IMR-90 (cell line): ENCODE results near the gene SRGAP2C. TPM values are rescaled to one million over a fixed set of nuclear protein-coding genes. Genes with fewer than 3 reads are reported as not detected.
"Not testable (repeated sequence)": the region's sequence is repeated elsewhere in the genome, so short reads cannot be mapped to it uniquely, and the experiment has no call there.

ENCODE experiments used
- ATAC-seq: fragments of 200-7000 bp; cut with Tn5 transposase; 2 replicates; pipeline ENCODE4 v1.9.1; 2020; ENCODE audit warnings: low read depth, mild to moderate bottlenecking, moderate library complexity
- BruUV-seq: library from RNA; stranded (reverse); fragments of 400-500 nt; replicated peaks from 2 replicates; lab custom pipeline; 2021; lab: Mats Ljungman, UMichigan
- CTCF ChIA-PET: fragments of 300-600 bp; formaldehyde crosslinking; extraction: SDS; loops from one replicate; lab custom pipeline; 2021; ENCODE audit warnings: antibody characterized with exemption; lab: Yijun Ruan, JAX
- POLR2A ChIA-PET: fragments of 300-600 bp; sonication (Branson Sonifier 250); formaldehyde crosslinking; loops from one replicate; lab custom pipeline; 2022; ENCODE audit warnings: antibody characterized with exemption; ENCODE audit not compliant: unreplicated experiment; lab: Charles Lee
- DNase-seq: peaks from one replicate; pipeline ENCODE4 v3.0.0; 2013
- H2AFZ ChIP-seq: replicated peaks from 2 replicates; pipeline ENCODE3; 2013; ENCODE audit warnings: low read length, mild to moderate bottlenecking; ENCODE audit not compliant: poor library complexity
- H2AK5ac ChIP-seq: 2 replicates; pipeline ENCODE4 v1.6.1; 2013; ENCODE audit warnings: low read depth, low read length, inconsistent platforms
- H2AK9ac ChIP-seq: replicated peaks from 2 replicates; pipeline ENCODE3; 2013; ENCODE audit warnings: mild to moderate bottlenecking, low read depth, low read length, moderate library complexity; ENCODE audit not compliant: poor library complexity
- H2BK120ac ChIP-seq: 2 replicates; pipeline ENCODE4 v1.6.1; 2013; ENCODE audit warnings: low read depth, low read length, inconsistent platforms
- H2BK15ac ChIP-seq: 3 replicates; pipeline ENCODE4 v1.6.1; 2013; ENCODE audit warnings: low read depth, low read length, inconsistent platforms
- H2BK20ac ChIP-seq: 2 replicates; pipeline ENCODE4 v1.6.1; 2013; ENCODE audit warnings: low read depth, mild to moderate bottlenecking, inconsistent platforms, low read length, moderate library complexity
- H2BK5ac ChIP-seq: 2 replicates; pipeline ENCODE4 v1.6.1; 2013; ENCODE audit warnings: mild to moderate bottlenecking, low read depth, low read length, inconsistent platforms; ENCODE audit not compliant: poor library complexity, severe bottlenecking
- H3K14ac ChIP-seq: replicated peaks from 2 replicates; pipeline ENCODE4 v1.6.1; 2013; ENCODE audit warnings: low read depth, low read length, inconsistent platforms
- H3K18ac ChIP-seq: 2 replicates; pipeline ENCODE4 v1.6.1; 2013; ENCODE audit warnings: low read depth, low read length, control low read depth
- H3K23ac ChIP-seq: 2 replicates; pipeline ENCODE4 v1.6.1; 2013; ENCODE audit warnings: low read depth, low read length, inconsistent platforms
- H3K27ac ChIP-seq: 2 replicates; pipeline ENCODE4 v1.5.1; 2013; ENCODE audit warnings: mild to moderate bottlenecking, control low read depth, low read length; ENCODE audit not compliant: insufficient read depth
- H3K27me3 ChIP-seq: 2 replicates; pipeline ENCODE4 v1.6.1; 2013; ENCODE audit warnings: low read length; ENCODE audit not compliant: control insufficient read depth, insufficient read depth
- H3K36me3 ChIP-seq: 2 replicates; pipeline ENCODE4 v1.6.1; 2013; ENCODE audit warnings: low read length, mixed read lengths; ENCODE audit not compliant: control insufficient read depth, insufficient read depth
- H3K4ac ChIP-seq: 2 replicates; pipeline ENCODE4 v1.6.1; 2013; ENCODE audit warnings: low read depth, low read length, inconsistent platforms
- H3K4me1 ChIP-seq: 2 replicates; pipeline ENCODE4 v1.6.1; 2013; ENCODE audit warnings: low read length, mixed read lengths; ENCODE audit not compliant: control insufficient read depth, insufficient read depth
- H3K4me2 ChIP-seq: 2 replicates; pipeline ENCODE4 v1.6.1; 2013; ENCODE audit warnings: low read depth, mild to moderate bottlenecking, control low read depth, low read length, moderate library complexity
- H3K4me3 ChIP-seq: 2 replicates; pipeline ENCODE4 v1.5.1; 2013; ENCODE audit warnings: low read depth, mild to moderate bottlenecking, control low read depth, low read length, moderate library complexity; ENCODE audit not compliant: insufficient read depth
- H3K56ac ChIP-seq: 2 replicates; pipeline ENCODE4 v1.6.1; 2013; ENCODE audit warnings: low read length, inconsistent platforms; ENCODE audit not compliant: insufficient read depth; ENCODE audit errors: extremely low read depth
- H3K79me1 ChIP-seq, 2 experiments: 2 replicates each; pipeline ENCODE4 v1.6.1; 2013; ENCODE audit warnings: low read length in 2 of 2, inconsistent platforms in 1 of 2, low read depth in 1 of 2
- H3K9ac ChIP-seq: 2 replicates; pipeline ENCODE4 v1.6.1; 2013; ENCODE audit warnings: low read depth, low read length, control low read depth
- H3K9me1 ChIP-seq: 2 replicates; pipeline ENCODE4 v1.6.1; 2013; ENCODE audit warnings: low read length, inconsistent platforms; ENCODE audit not compliant: insufficient read depth
- H3K9me3 ChIP-seq: 2 replicates; pipeline ENCODE4 v1.6.1; 2013; ENCODE audit warnings: low read length; ENCODE audit not compliant: control insufficient read depth, insufficient read depth
- H4K20me1 ChIP-seq: 2 replicates; pipeline ENCODE4 v1.6.1; 2013; ENCODE audit warnings: low read length, inconsistent platforms; ENCODE audit not compliant: insufficient read depth
- H4K5ac ChIP-seq: 2 replicates; pipeline ENCODE4 v1.6.1; 2013; ENCODE audit warnings: mild to moderate bottlenecking, low read depth, low read length, control low read depth
- H4K8ac ChIP-seq, 2 experiments: 2 replicates each; pipeline ENCODE4 v1.6.1; 2013; ENCODE audit warnings: low read depth in 2 of 2, low read length in 2 of 2, control low read depth in 1 of 2, inconsistent platforms in 1 of 2
- H4K91ac ChIP-seq: 2 replicates; pipeline ENCODE4 v1.6.1; 2013; ENCODE audit warnings: low read depth, low read length, inconsistent platforms; ENCODE audit not compliant: insufficient read depth
- WGBS, 2 experiments: methylation state at CpG; one replicate each; pipeline versions ENCODE4 v1.1.5 to v1.1.7; 2013; ENCODE audit warnings: missing lambda C conversion rate in 2 of 2; ENCODE audit not compliant: insufficient read length in 1 of 2; ENCODE audit errors: extremely low coverage in 2 of 2; 5-methylcytosine and 5-hydroxymethylcytosine counted together
- dilution Hi-C: fragments of 300-500 bp; cut with HindIII; formaldehyde crosslinking; loops from one replicate; pipeline ENCODE4 v1.14.3; 2018; ENCODE audit warnings: low sequenced_read_pairs; ENCODE audit not compliant: unreplicated experiment
- in situ Hi-C: fragments of 300-500 bp; cut with MboI; formaldehyde crosslinking; loops from 3 replicates; pipeline ENCODE4 v1.14.3; 2019; ENCODE audit warnings: low sequenced_read_pairs, inconsistent platforms, mixed read lengths
- intact Hi-C: fragments of 100-400 bp; cut with micrococcal nuclease; formaldehyde crosslinking; loops from 2 replicates; pipeline ENCODE4 v1.10.0; 2022
- polyA plus RNA-seq, 3 experiments: library from polyadenylated mRNA; depleted of rRNA; stranded (reverse); fragments of >200 nt; gene quantifications; 2 replicates each; pipeline ENCODE4 v1.2.3, GENCODE V29; 2012; ENCODE audit warnings: low replicate concordance in 1 of 3
- total RNA-seq: library from RNA; depleted of rRNA; stranded (reverse); fragments of >200 nt; gene quantifications from 2 replicates; pipeline ENCODE4 v1.2.3, GENCODE V29; 2012

SRGAP2C gene
- total and polyA plus RNA-seq, 2 of the 4 experiments (the other 2 are of a cell fraction), result 5.6 to 12.7 TPM

DNA sequence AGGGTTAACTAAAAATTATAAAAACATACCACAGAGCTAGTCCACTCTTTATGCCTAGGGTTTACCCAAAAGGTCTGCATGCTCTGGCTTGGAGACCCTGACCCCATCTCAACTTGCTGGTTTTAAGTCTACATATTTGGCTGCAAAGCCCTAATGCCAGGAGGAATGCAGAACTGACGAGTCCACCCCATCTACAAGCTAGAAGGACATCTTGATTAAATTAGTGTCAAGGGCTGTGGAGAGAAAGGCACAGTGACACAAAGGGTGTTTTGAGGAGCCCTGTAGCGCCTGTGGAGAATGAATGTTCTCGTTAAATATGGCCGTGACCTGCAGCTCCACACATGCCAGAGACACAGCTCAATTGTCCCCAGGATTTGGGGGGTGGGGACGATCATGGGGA, 162.7 kb downstream of the SRGAP2C start:
- H4K8ac ChIP-seq, POLR2A ChIA-PET, H3K4me2 ChIP-seq, H3K4ac ChIP-seq, H3K56ac ChIP-seq, H3K9me1 ChIP-seq, H4K91ac ChIP-seq, H2AK9ac ChIP-seq, DNase-seq, dilution Hi-C loops, H3K27ac ChIP-seq, intact Hi-C loops, H2AFZ ChIP-seq, H3K14ac ChIP-seq, H3K9me3 ChIP-seq, H4K5ac ChIP-seq, H2BK15ac ChIP-seq, H3K4me1 ChIP-seq, H3K36me3 ChIP-seq, H3K18ac ChIP-seq, in situ Hi-C loops, H3K23ac ChIP-seq, H3K79me1 ChIP-seq, H3K27me3 ChIP-seq, H2AK5ac ChIP-seq, ATAC-seq, CTCF ChIA-PET, H2BK120ac ChIP-seq, H2BK20ac ChIP-seq, H2BK5ac ChIP-seq, BruUV-seq, H3K9ac ChIP-seq, H4K20me1 ChIP-seq, H3K4me3 ChIP-seq: not testable (repeated sequence)
- WGBS, 2 experiments, result no CpG with 5 or more reads among the region's 5 CpGs

DNA sequence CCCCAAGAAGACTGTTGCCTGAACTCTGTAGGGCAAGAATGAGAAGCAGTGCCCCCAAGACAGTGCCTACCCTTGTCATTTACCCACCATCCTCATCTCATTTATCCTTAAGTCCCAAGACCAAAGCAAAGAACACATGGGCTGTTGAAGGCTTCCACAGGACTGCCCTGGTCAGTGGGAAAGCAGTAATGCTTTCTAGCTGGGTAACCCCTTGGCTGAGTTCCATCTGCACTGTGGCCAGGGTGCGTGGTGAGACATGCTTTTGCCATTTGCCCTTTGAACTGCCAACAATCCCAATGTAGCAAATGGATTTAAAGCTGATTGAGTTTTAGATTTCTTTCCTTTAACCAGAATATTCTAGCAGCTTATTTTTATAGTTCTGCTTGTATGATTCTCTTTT, 163.3 kb downstream of the SRGAP2C start:
- H3K18ac ChIP-seq, H2AK5ac ChIP-seq, DNase-seq, H3K56ac ChIP-seq, H3K23ac ChIP-seq, H3K36me3 ChIP-seq, H4K20me1 ChIP-seq, H3K4me3 ChIP-seq, H3K14ac ChIP-seq, H2AK9ac ChIP-seq, H2BK15ac ChIP-seq, H2AFZ ChIP-seq, H2BK5ac ChIP-seq, in situ Hi-C loops, H3K4me2 ChIP-seq, H2BK120ac ChIP-seq, POLR2A ChIA-PET, H3K4ac ChIP-seq, H3K9me1 ChIP-seq, H3K27ac ChIP-seq, H3K9me3 ChIP-seq, H2BK20ac ChIP-seq, H3K4me1 ChIP-seq, intact Hi-C loops, dilution Hi-C loops, H3K27me3 ChIP-seq, H4K5ac ChIP-seq, H4K8ac ChIP-seq, BruUV-seq, H3K79me1 ChIP-seq, CTCF ChIA-PET, H4K91ac ChIP-seq, H3K9ac ChIP-seq: not testable (repeated sequence)
- no CpG with 5 or more reads among the region's 1 CpG for WGBS, 2 experiments
- peak; percentile 66 for ATAC-seq
